ENCODE results near the gene RNF186.

Gene RNF186

GRCh38 chr1:19780267-19780877, 34.7 kb downstream of the RNF186 start:
- H3K4me3 ChIP-seq: no peak overlapping the region
- peaks cover 6% of the 10 kb centered on the region; the same call in 1 of the 2 replicates for H3K9me3 ChIP-seq
- H3K27ac ChIP-seq: no peak overlapping the region
- H3K27me3 ChIP-seq: no peaks in the 10 kb centered on the region
- peaks cover 52% of the 10 kb centered on the region for H3K36me3 ChIP-seq
- H3K4me2 ChIP-seq: no peak overlapping the region
- no peaks in the 10 kb centered on the region for H4K20me1 ChIP-seq
- no peak overlapping the region for H3K9ac ChIP-seq
- H3K4me1 ChIP-seq: peaks cover 53% of the 10 kb centered on the region
- no peak for TF ChIP-seq Cebpa-rat (IDR thresholded peaks at IDR 0.05)

GRCh38 chr1:19776933-19777332, 38.1 kb downstream of the RNF186 start:
- no peaks in the 10 kb centered on the region for H3K27me3 ChIP-seq
- H3K4me1 ChIP-seq: peaks cover 81% of the 10 kb centered on the region
- H3K36me3 ChIP-seq: peaks cover 44% of the 10 kb centered on the region
- peak overlapping the region; percentile 90 for H3K4me2 ChIP-seq
- H3K9ac ChIP-seq: peak overlapping the region; percentile 73; the same call in 1 of the 2 replicates
- H3K27ac ChIP-seq: peak overlapping the region; percentile 77
- no peak overlapping the region for H3K4me3 ChIP-seq
- H4K20me1 ChIP-seq: no peaks in the 10 kb centered on the region
- peaks cover 6% of the 10 kb centered on the region; the same call in 1 of the 2 replicates for H3K9me3 ChIP-seq
- TF ChIP-seq Cebpa-rat (IDR thresholded peaks at IDR 0.05): no peak

GRCh38 chr1:19776287-19776686, 38.8 kb downstream of the RNF186 start:
- H3K27me3 ChIP-seq: no peaks in the 10 kb centered on the region
- TF ChIP-seq Cebpa-rat (IDR thresholded peaks at IDR 0.05): no peak
- peak overlapping the region; percentile 77 for H3K27ac ChIP-seq
- H3K4me1 ChIP-seq: peaks cover 87% of the 10 kb centered on the region
- peaks cover 42% of the 10 kb centered on the region for H3K36me3 ChIP-seq
- peak overlapping the region; percentile 73 for H3K9ac ChIP-seq
- H3K9me3 ChIP-seq: peaks cover 6% of the 10 kb centered on the region; the same call in 1 of the 2 replicates
- peak overlapping the region; percentile 90 for H3K4me2 ChIP-seq
- H3K4me3 ChIP-seq: peak overlapping the region; percentile 29; the same call in 1 of the 2 replicates
- no peaks in the 10 kb centered on the region for H4K20me1 ChIP-seq

GRCh38 chr1:19775831-19776230, 39.3 kb downstream of the RNF186 start:
- H3K27me3 ChIP-seq: no peaks in the 10 kb centered on the region
- H3K36me3 ChIP-seq: peaks cover 38% of the 10 kb centered on the region
- peak overlapping the region; percentile 90 for H3K4me2 ChIP-seq
- H3K4me1 ChIP-seq: peaks cover 92% of the 10 kb centered on the region
- H4K20me1 ChIP-seq: no peaks in the 10 kb centered on the region
- H3K4me3 ChIP-seq: peak overlapping the region; percentile 29; the same call in 1 of the 2 replicates
- peaks cover 6% of the 10 kb centered on the region; the same call in 1 of the 2 replicates for H3K9me3 ChIP-seq
- H3K9ac ChIP-seq: peak overlapping the region; percentile 73
- no peak for TF ChIP-seq Cebpa-rat (IDR thresholded peaks at IDR 0.05)
- H3K27ac ChIP-seq: peak overlapping the region; percentile 77

DNA sequence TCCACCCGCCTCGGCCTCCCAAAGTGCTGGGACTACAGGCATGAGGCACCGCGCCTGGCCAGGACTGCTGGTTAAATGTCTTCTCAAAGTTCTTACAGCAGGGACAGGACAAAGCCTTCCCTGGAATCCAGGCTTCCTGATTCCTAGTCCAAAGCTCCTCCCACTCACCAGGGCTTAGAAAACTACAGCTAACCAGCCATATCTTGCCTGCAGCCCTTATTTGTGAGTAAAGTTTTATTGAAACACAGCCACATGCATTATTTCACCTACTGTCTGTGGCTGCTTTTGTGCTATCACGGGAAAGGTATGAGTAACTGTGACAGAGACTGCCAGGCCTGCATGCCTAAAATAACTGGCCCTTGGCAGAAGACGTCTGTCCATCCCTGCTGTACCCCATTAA, 39.8 kb downstream of the RNF186 start:
- Histone ChIP-seq H3K4me2 (peak overlapping the region; percentile 90), H3K9me3 (peaks cover 6% of the 10 kb centered on the region; the same call in 1 of the 2 replicates), H3K36me3 (peaks cover 32% of the 10 kb centered on the region), H3K4me1 (peaks cover 97% of the 10 kb centered on the region), H4K20me1 (no peaks in the 10 kb centered on the region), H3K27ac (peak overlapping the region; percentile 77), H3K27me3 (no peaks in the 10 kb centered on the region), H3K9ac (peak overlapping the region; percentile 73), H3K4me3 (peak overlapping the region; percentile 29; the same call in 1 of the 2 replicates)
- TF ChIP-seq Cebpa-rat (IDR thresholded peaks at IDR 0.05): no peak

DNA sequence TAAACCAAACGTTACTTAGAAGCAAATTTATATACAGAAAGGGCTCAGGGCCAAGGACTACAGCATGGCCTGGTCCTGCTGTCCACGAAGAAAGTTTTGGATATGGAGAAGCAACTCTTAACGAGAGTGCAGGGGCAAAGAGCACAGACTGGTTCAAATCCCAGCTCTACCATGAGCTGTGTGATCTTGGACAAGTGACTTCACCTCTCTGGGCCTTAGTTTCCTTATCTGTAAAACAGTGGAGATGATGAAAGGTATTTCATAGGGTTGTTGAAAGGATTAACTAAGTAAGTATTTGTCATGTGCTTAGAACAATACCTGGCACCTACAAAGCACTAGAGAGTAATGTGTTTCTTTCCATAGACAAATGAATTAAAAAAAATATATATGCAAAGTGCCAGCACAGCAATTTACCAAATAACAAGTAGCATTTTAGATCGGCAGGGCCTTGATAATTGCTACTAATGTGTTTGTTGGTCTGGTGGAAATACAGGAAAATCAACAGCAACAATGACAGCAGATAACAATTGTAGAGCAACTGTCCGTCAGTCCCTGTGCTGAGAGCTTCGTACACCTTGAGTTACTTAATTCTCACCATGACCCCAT, 40.8 kb downstream of the RNF186 start:
- peak overlapping the region; percentile 77 for H3K27ac ChIP-seq
- H3K9me3 ChIP-seq: peaks cover 6% of the 10 kb centered on the region; the same call in 1 of the 2 replicates
- H3K27me3 ChIP-seq: no peaks in the 10 kb centered on the region
- H3K4me2 ChIP-seq: peak overlapping the region; percentile 90
- H3K9ac ChIP-seq: peak overlapping the region; percentile 73; the same call in 1 of the 2 replicates
- H3K4me3 ChIP-seq: no peak overlapping the region
- H3K4me1 ChIP-seq: peaks cover 100% of the 10 kb centered on the region
- peaks cover 22% of the 10 kb centered on the region for H3K36me3 ChIP-seq
- TF ChIP-seq Cebpa-rat (IDR thresholded peaks at IDR 0.05): no peak
- no peaks in the 10 kb centered on the region for H4K20me1 ChIP-seq

DNA sequence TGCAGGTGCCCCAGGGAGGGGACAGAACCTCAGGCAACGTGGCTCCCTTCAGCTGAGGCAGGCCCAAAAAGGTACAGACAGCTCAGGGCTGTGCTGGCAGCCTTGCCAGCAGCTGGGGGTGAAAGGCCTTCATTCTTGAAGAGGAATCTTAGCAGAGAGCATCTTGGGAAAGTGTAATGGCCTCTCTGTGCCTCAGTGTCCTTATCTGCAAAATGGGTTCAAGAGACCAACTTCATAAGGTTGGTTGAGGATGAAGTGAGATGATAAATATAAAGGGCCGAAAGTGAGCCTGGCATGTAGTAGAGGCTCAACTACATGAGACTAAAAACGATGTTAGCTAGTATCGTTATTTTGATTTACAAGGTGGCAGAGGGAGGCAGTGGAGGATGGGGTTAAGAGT, 41.6 kb downstream of the RNF186 start:
- Histone ChIP-seq H3K27me3 (no peaks in the 10 kb centered on the region), H3K9ac (peak overlapping the region; percentile 4; the same call in 1 of the 2 replicates), H3K36me3 (peaks cover 14% of the 10 kb centered on the region), H3K27ac (peak overlapping the region; percentile 77), H4K20me1 (no peaks in the 10 kb centered on the region), H3K4me1 (peaks cover 100% of the 10 kb centered on the region), H3K9me3 (peaks cover 6% of the 10 kb centered on the region; the same call in 1 of the 2 replicates), H3K4me2 (peak overlapping the region; percentile 90), H3K4me3 (no peak overlapping the region)
- no peak for TF ChIP-seq Cebpa-rat (IDR thresholded peaks at IDR 0.05)

- no peak for TF ChIP-seq Cebpa-rat (IDR thresholded peaks at IDR 0.05)
- Histone ChIP-seq H3K9ac (peak overlapping the region; percentile 52; the same call in 1 of the 2 replicates), H3K36me3 (peaks cover 6% of the 10 kb centered on the region; the same call in 1 of the 2 replicates), H3K4me3 (0 out of 2 replicates have a peak overlapping the region, but pooled peaks have one; percentile 19), H3K27me3 (no peaks in the 10 kb centered on the region), H3K4me2 (peak overlapping the region; percentile 90), H3K9me3 (peaks cover under 1% of the 10 kb centered on the region; the same call in 1 of the 2 replicates), H4K20me1 (no peaks in the 10 kb centered on the region), H3K4me1 (peaks cover 94% of the 10 kb centered on the region), H3K27ac (peak overlapping the region; percentile 77)
Observed at GRCh38 chr1:19772053-19772452, 43.0 kb downstream of the RNF186 start.

DNA sequence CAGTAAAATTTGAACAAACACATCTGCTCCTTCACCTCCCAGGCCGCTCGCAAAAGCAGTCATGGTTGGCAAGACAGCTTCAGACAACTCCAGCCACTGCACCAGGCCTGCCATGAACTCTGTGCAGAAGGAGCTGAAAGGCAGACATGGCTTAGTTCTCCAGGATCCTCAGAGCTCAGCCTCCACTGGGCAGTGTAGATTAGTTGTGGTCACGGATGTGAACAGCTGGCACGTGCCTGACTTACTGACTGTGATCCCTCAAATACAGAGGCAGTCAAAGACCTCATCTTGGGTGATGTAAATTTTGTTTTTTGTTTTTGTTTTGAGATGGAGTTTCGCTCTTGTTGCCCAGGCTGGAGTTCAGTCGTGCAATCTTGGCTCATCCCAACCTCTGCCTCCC, 43.7 kb downstream of the RNF186 start:
- Histone ChIP-seq H3K4me2 (peak overlapping the region; percentile 90), H3K9me3 (no peaks in the 10 kb centered on the region), H3K9ac (no peak overlapping the region), H4K20me1 (no peaks in the 10 kb centered on the region), H3K4me1 (peaks cover 89% of the 10 kb centered on the region), H3K4me3 (no peak overlapping the region), H3K36me3 (peaks cover 12% of the 10 kb centered on the region; the same call in 1 of the 2 replicates), H3K27me3 (no peaks in the 10 kb centered on the region), H3K27ac (peak overlapping the region; percentile 14)
- TF ChIP-seq Cebpa-rat (IDR thresholded peaks at IDR 0.05): no peak
